ENCODE data around the gene SMCHD1. TPM values are rescaled to one million over a fixed set of nuclear protein-coding genes. Genes with fewer than 3 reads are reported as not detected.
"Not testable (repeated sequence)": the region's sequence is repeated elsewhere in the genome, so short reads cannot be mapped to it uniquely, and the experiment has no call there.

SMCHD1 gene
- total RNA-seq, 1 donor from 2014 or later = 144 TPM

- intact Hi-C loops (cut with micrococcal nuclease) = loop anchor here (1.0 to 10.0 kb wide), 9 partner anchors 68 to 1842 kb away; partner anchors contain the start of genes EMILIN2, METTL4, MYL12A and MYL12B
These were observed 883 bp downstream of the SMCHD1 start for GRCh38 chr18:2656237-2656980.

DNA sequence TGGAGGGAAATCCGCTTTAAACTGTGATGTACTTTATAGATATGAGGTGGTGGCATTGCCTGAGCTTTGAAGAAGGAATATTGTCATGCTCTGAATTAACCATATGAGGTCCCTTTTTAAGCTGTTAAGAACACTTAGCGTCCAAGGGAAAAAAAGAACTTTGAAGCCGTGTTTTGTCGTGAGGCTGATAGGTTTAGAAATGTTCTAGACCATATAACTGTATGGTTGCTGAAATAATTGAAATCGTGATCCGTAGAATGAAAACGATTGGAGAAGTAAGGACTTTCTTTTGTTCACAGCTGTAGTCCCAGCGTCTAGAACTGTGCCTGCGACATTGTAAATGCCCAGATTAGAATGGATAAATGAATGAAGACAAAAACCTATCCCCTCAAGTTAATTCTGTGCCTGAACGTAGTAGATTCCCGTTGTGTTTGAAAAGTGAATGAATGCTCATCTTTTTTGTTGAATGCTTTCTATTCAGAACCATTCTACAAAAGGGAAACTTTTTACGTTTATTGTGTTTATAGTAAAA, 1.5 kb downstream of the SMCHD1 start:
- intact Hi-C loops (cut with micrococcal nuclease) = loop anchor here (1.0 to 10.0 kb wide), 9 partner anchors 68 to 1842 kb away; partner anchors contain the start of genes EMILIN2, METTL4, MYL12A and MYL12B

DNA sequence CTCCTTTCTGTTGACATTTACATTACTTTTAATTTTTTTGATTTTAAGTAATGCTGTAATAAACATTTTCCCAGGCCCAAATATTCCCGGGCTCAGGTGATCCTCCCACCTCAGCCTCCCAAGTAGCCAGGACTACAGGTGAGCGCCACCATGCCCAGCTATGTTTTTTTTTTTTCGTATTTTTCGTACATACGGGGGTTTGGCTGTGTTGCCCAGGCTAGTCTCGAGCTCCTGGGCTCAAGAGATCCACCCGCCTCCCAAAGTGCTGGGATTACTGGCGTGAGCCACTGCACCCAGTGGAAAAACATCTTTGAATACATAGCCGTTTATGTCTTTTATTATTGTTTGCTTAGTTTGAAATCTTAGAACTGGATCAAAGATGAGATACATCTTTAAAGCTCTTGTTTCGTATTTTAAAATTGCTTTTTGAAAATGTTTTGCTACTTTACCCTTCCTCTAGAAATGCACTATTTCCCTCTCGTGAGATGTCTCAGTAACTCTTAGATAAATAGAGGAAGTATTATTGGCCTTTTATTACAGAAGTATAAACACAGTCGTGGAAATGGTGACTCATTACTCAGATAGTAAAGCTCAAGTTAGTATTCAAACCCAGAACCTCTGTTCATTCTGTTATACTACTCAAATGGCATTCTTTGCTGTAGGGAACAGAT, 2.4 kb downstream of the SMCHD1 start:
- intact Hi-C loops (cut with micrococcal nuclease) = loop anchor here (2.0 to 10.0 kb wide), 8 partner anchors 69 to 1843 kb away; partner anchors contain the start of genes EMILIN2, MYL12A, MYL12B and YES1

- intact Hi-C loops (cut with micrococcal nuclease) = not testable (repeated sequence)
These were observed 5.3 kb downstream of the SMCHD1 start for GRCh38 chr18:2660849-2661248.

- intact Hi-C loops (cut with micrococcal nuclease) = not testable (repeated sequence)
These were observed 6.8 kb downstream of the SMCHD1 start for GRCh38 chr18:2662288-2662687.

DNA sequence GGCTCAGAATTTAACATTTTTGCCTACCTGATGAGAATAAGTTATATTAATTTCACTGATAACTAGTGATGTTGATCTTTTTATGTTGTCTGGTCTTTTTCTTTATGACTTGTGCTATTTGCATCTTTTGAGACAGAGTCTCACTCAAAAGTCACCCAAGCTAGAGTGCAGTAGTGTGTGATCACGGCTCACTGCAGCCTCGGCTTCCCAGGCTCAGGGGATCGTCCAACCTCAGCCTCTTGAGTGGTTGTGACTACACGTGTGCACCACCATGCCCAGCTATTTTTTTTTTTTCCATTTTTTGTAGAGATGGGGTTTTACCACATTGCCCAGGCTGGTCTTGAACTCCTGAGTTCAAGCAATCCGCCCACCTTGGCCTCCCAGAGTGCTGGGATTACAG, 7.5 kb downstream of the SMCHD1 start:
- intact Hi-C loops (cut with micrococcal nuclease) = no loop called here

DNA sequence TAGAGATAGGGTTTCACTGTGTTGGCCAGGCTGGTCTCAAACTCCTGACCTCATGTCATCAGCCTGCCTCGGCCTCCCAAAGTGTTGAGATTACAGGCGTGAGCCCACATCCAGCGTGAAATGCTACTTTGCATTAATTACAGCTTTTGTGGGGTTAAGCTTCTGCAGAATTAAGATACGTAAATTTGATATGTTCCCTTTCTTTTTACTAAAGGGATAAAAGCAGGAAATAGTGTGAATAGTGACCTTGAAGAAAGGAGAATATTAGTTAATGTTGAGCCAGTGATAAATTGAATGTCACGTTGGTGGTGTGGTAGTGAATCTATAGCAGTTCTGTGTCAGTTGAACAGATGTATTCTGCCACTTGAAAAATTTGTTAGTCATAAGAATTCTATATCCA, 16.9 kb downstream of the SMCHD1 start:
- intact Hi-C loops (cut with micrococcal nuclease) = no loop called here

DNA sequence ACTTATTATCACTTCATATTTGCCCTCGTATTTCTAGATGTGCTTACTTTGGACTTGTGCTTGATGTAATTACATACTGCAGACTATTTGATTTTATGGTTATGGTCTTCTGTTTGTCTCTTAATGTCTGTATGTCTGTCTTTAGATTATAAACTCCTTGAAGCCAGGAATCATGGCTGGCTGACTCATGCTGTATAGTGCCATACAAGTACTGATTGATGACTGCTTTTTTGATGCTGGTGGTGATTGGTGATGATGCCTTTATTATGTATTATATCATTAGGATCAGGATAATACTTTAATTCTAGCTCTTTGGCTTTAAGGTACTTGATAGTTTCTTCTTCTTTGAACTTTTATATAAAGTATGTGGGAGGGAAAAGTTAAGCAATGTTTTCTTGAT, 17.3 kb downstream of the SMCHD1 start:
- intact Hi-C loops (cut with micrococcal nuclease) = no loop called here

DNA sequence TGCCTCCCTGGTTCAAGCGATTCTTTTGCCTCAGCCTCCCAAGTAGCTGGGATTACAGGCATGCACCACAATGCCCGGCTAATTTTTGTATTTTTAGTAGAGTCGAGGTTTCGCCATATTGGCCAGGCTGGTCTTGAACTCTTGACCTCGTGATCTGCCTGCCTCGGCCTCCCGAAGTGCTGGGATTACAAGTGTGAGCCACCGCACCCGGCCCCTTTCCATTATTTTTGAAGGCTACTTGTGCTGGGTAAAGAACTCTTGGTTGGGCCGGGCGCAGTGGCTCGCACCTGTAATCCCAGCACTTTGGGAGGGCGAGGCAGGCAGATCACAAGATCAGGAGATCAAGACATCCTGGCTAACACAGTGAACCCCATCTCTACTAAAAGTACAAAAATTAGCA, 23.4 kb downstream of the SMCHD1 start:
- intact Hi-C loops (cut with micrococcal nuclease) = not testable (repeated sequence)

GRCh38 chr18:2680216-2680792, 24.8 kb downstream of the SMCHD1 start:
- intact Hi-C loops (cut with micrococcal nuclease) = loop anchor here (5.0 kb wide), 2 partner anchors 73 to 567 kb away; partner anchors contain the start of gene MYL12A

DNA sequence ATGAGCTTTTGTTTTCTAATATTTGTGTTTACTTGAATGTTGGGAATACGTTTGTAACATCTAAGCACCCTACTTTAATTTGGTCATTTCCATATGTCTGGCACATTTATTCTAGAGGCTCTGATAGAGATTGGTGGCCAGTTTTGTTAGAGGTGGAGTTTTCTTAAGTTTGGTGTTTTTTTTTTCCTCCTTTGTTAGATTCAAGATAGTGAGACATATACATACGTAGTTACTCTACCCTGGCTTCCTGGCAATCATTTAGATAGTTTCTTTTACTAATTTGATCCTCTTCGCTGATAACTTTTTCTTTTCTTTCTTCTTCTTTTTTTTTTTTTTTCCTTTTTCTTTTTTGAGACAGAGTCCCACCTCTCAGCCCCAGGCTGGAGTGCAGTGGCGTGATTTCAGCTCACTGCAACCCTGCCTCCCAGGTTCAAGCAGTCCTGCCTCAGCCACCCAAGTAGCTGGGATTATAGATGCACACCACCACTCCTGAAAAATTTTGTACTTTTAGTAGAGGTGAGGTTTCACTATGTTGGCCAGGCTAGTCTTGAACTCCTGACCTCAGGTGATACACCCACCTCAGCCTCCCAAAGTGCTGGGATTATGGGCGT, 26.6 kb downstream of the SMCHD1 start:
- intact Hi-C loops (cut with micrococcal nuclease) = loop anchor here (2.0 to 5.0 kb wide), 4 partner anchors 27 to 565 kb away; partner anchors contain the start of genes MYL12A and SMCHD1

DNA sequence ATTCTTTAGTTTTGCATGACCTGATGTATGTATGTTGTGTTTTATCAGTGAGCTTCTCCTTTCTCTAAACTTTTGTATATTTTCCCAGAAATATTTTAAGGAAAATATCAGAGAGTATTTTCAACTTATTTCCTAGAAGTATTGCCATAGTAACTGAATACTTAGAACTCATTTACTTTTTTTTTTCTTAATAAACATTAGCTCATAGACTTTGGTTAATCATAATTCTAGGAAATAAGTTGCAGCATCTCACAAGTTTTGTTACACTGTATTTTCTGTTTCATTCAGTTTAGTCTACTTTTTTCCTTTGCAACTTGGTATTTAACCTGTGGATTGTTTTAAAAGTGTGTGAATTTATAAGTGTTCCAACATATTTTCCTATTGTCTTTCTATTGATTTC, 27.5 kb downstream of the SMCHD1 start:
- intact Hi-C loops (cut with micrococcal nuclease) = loop anchor here (2.0 to 5.0 kb wide), 4 partner anchors 28 to 564 kb away; partner anchors contain the start of genes MYL12A and SMCHD1

DNA sequence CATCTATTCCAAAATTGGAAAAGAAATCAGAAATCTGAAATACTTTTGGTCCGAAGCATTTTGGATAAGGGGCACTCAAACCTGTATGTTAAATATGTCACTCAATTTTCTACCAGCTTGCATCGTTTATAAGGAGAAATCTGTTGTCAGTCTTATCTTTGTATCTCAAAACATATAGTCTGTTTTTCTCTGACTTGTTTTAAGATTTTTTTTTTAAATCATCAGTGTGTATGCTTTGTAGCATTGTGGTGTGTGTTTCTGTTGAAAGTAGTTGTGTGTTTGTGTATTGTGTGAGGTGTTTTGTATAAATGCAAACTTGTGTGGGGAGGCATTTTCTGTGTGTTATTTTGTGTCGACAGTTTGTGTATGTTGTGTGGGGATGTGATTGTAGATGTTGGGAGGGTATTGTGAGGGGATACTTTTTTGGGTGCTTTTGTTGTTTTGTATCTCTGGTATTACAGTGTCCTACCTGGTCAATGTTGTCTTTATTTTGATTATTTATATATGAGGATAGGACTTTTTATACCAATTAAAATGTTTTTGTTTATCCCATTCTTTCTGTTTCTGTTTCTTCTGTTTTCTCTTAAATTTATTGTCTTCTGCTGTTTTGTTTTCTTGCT, 30.9 kb downstream of the SMCHD1 start:
- intact Hi-C loops (cut with micrococcal nuclease) = no loop called here

GRCh38 chr18:2687390-2688001, 32.0 kb downstream of the SMCHD1 start:
- intact Hi-C loops (cut with micrococcal nuclease) = no loop called here

DNA sequence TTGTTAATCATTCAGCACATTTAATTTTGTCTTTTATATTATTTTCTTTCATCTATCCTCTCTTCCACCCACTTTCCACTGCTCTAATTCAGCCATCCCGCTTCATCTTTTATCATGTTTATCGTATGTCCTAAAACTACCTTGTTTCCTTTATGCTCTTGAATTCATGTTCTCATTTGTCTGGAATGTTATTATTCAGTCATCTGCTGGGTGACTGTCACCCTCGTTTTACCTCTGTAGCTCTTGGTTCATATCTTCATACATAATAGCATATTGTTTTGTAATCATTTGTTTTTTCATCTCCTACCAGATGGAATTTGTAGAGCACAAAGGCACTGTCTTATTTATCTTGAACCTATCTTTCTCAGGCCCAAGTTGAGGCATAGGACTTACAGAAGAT, 37.0 kb downstream of the SMCHD1 start:
- intact Hi-C loops (cut with micrococcal nuclease) = no loop called here

- intact Hi-C loops (cut with micrococcal nuclease) = no loop called here
These were observed 41.7 kb downstream of the SMCHD1 start for GRCh38 chr18:2697184-2697583.

DNA sequence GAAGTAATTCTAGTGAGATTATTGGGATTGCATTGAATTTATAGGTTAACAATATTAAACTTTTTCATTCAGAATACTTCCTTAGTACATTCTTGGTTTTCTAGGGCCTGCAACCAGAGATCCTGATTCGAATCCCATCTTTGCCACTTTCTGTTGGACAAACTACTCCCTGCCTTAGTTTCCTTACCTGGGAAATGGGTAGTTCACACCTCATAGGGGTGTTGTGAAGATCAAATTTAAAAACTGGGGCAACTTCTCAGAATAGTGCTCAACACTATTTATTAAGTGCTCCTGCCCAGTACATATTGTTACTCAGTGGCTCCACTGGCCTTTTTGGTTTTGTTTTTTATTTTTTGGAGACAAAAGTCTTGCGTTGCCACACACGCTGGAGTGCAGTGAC, 43.5 kb downstream of the SMCHD1 start:
- intact Hi-C loops (cut with micrococcal nuclease) = no loop called here

GRCh38 chr18:2704541-2704940, 49.0 kb downstream of the SMCHD1 start:
- intact Hi-C loops (cut with micrococcal nuclease) = loop anchor here (5.0 to 10.0 kb wide), 2 partner anchors 33 to 60 kb away; no protein-coding TSS in a partner anchor

DNA sequence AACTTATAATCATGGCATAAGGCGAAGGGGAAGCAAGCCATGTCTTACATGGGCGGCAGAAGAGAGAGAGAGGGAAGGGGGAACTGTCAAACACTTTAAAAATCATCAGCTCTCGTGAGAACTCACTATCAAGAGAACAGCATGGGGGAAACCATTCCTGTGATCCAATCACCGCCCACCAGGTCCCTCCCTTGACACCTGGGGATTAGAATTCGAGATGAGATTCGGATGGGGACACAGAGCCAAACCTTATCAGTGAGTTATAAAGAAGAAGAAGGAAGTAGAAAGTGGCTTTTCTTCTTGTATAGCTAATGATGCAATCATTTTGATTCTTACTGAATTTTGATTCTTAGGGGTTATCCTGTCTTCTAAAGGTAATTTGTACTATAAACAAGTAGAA, 51.4 kb downstream of the SMCHD1 start:
- intact Hi-C loops (cut with micrococcal nuclease) = loop anchor here (10.0 kb wide), 1 partner anchor 58 kb away; no protein-coding TSS in a partner anchor

DNA sequence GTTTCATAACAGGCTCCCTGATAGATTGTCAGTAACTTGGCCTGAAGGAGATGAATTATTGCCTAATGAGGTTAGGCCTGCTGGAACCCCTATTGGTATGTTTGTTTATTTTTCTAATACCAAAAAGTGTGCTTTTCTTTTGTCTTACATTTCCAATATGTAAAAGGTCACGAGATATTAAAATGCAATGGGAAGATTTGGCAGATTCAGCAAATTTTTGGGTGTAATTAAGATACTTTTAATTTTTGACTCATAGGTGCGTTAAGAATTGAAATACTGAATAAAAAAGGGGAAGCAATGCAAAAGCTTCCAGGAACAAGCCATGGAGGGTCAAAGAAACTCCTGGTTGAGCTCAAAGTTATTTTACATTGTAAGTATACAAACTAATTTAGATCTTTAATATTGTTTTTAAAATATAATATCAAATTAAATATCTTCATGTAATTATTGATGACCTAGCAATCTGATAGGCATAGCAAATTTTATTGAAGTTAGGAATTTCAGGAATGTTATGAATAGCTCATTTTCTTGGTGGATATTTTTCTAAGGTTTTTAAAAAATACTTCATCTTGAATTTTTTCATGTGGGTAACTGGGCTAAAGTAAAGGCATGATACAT, 52.1 kb downstream of the SMCHD1 start:
- intact Hi-C loops (cut with micrococcal nuclease) = loop anchor here (10.0 kb wide), 1 partner anchor 57 kb away; no protein-coding TSS in a partner anchor
